Heart right ventricle (tissue), 16 donors: ENCODE results near the gene WWOX. TPM values are rescaled to one million over a fixed set of nuclear protein-coding genes. Genes with fewer than 3 reads are reported as not detected.

Source experiments
- ATAC-seq, 8 donors: fragments of 200-7000 bp; cut with Tn5 transposase; one replicate each; pipeline ENCODE4 v1.9.1; 2020; ENCODE audit warnings: mild to moderate bottlenecking in 8 of 8, moderate library complexity in 8 of 8, moderate number of reproducible peaks in 1 of 8
- DNase-seq, 2 donors: peaks; one replicate each; pipeline ENCODE4 v3.0.0-alpha.2; 2020
- H3K27ac ChIP-seq, 10 donors: fragments of 200-600 bp; sonication (generic) in 2 of 10; one replicate each; pipeline versions ENCODE4 v1.5.0 to v1.8.0; 2020 to 2022; ENCODE audit warnings: mild to moderate bottlenecking in 3 of 10
- H3K27me3 ChIP-seq, 7 donors: fragments of 200-600 bp; one replicate each; pipeline ENCODE4 v1.8.0; 2021 to 2022; ENCODE audit warnings: mild to moderate bottlenecking in 2 of 7
- H3K36me3 ChIP-seq, 9 donors: fragments of 200-600 bp; sonication (generic) in 1 of 9; one replicate each; pipeline versions ENCODE4 v1.5.0 to v1.8.0; 2020 to 2022; ENCODE audit warnings: mild to moderate bottlenecking in 2 of 9
- H3K4me1 ChIP-seq, 9 donors: fragments of 200-600 bp; sonication (generic) in 1 of 9; one replicate each; pipeline versions ENCODE4 v1.5.0 to v1.8.0; 2020 to 2022; ENCODE audit warnings: mild to moderate bottlenecking in 4 of 9
- H3K4me3 ChIP-seq, 10 donors: fragments of 200-600 bp; sonication (generic) in 2 of 10; one replicate each; pipeline versions ENCODE4 v1.5.0 to v1.8.0; 2020 to 2022; ENCODE audit warnings: mild to moderate bottlenecking in 7 of 10, moderate library complexity in 2 of 10
- H3K9me3 ChIP-seq, 11 donors: fragments of 200-600 bp in 10 of 11; sonication (generic) in 2 of 11; one replicate each; pipeline versions ENCODE4 v1.5.0 to v1.8.0; 2013 to 2022; ENCODE audit warnings: mild to moderate bottlenecking in 2 of 11, control low read depth in 1 of 11, moderate library complexity in 1 of 11
- WGBS, 2 donors: extraction: QIAGEN DNeasy Blood & Tissue Kit; methylation state at CpG; one replicate each; pipeline ENCODE4 v1.1.7; 2013; ENCODE audit warnings: inconsistent platforms in 1 of 2; 5-methylcytosine and 5-hydroxymethylcytosine counted together
- intact Hi-C, 10 donors: fragments of 100-400 bp; cut with DNase I; formaldehyde crosslinking; loops; one replicate each; pipeline versions ENCODE4 v1.11.1 to v1.14.2; 2022
- polyA plus RNA-seq, 2 donors: library from polyadenylated mRNA; stranded (reverse); fragments of 200-250 nt; gene quantifications; one replicate each; pipeline ENCODE4 v1.2.3, GENCODE V29; 2013
- total RNA-seq, 10 donors: library from RNA; stranded (reverse); fragmentation: NEBNext Ultra II Directional in 3 of 10; extraction: Animal tissue kit (Norgen Biotek cat#: 25700) in 3 of 10; gene quantifications; one replicate each; pipeline versions ENCODE4 v1.2.1 to v1.2.4, GENCODE V29; 2021 to 2023
- TF ChIP-seq, protein P1 (sequence below), 9 donors: fragments of 200-600 bp; sonication (generic) in 2 of 9; IDR thresholded peaks; one replicate each; pipeline versions ENCODE4 v1.5.0 to v1.8.0; 2021 to 2022; ENCODE audit warnings: antibody characterized with exemption in 9 of 9, mild to moderate bottlenecking in 5 of 9, moderate library complexity in 1 of 9
- donor health status: Arrhythmogenic right ventricular cardiomyopathy.
- donor health status: ischemic (EF 13 %, LVEDD 7.1; RV severe dilation, severe dysfunction).
- donor health status: healthy with polysubstance abuse.
- donor health status: DM: no; HTN: yes; CAD: no.
- donor health status: DM: no; HTN: no; CAD: no.
- donor health status: ischemic (EF 25% LVEDD 6.9; RV normal size, moderate dysfunction).
- donor health status: ischemic (EF 25% LVEDD 5.7; RV mildly dilated, moderate dysfunction).
- donor health status: healthy.
- donor health status: DM: yes; HTN: yes; CAD: no.
- donor health status: Ischemic cardiomyopathy.
- donor health status: ischemic (EF 35%, LVEDD 5.7; RV mildly dilated, moderate dysfunction).
- donor health status: nonischemic (EF 11% LVEDD 7.7; RV severe dilation, severe dysfunction).
- donor health status: DM: yes; HTN: yes; CAD: no.
- donor health status: PGD.
- donor health status: ischemic (EF 29% LVEDD 5.4; RV normal size, mild dysfunction).
- donor health status: nonischemic (EF 23%, LVEDD 6.1; RV moderate dilation, normal function).

WWOX gene
- total and polyA plus RNA-seq, 12 donors = 4.9 to 15.0 (median 9.9) TPM

DNA sequence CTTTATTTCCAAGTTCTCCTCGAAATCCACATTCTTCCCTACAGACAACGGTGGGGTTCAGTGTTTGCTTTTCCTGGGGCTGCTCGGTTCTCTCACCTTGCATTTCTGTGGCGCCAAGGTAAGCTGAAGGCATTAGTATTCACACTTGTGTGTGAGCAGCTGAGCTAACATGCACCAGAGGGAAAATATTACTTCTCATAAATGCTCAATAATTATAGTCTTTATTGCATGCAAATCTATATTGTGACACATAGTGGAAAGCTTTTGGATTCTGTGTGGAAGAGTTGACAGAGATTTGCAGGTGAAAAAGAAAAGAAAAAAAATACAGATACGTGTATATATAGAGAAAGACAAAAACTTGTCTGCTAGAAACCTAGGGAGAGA, 1089.3 kb downstream of the WWOX start:
- no peaks in the 10 kb centered on the region for H3K27me3 ChIP-seq
- peaks cover 0 to 11% (median 0%) of the 10 kb centered on the region in 11 donors for H3K9me3 ChIP-seq
- intact Hi-C loops = no loop called here
- H3K36me3 ChIP-seq = no peaks in the 10 kb centered on the region
- 78 to 81% methylated on average over 5 of the region's 5 CpGs for WGBS, 2 donors
- TF ChIP-seq, protein P1, sequence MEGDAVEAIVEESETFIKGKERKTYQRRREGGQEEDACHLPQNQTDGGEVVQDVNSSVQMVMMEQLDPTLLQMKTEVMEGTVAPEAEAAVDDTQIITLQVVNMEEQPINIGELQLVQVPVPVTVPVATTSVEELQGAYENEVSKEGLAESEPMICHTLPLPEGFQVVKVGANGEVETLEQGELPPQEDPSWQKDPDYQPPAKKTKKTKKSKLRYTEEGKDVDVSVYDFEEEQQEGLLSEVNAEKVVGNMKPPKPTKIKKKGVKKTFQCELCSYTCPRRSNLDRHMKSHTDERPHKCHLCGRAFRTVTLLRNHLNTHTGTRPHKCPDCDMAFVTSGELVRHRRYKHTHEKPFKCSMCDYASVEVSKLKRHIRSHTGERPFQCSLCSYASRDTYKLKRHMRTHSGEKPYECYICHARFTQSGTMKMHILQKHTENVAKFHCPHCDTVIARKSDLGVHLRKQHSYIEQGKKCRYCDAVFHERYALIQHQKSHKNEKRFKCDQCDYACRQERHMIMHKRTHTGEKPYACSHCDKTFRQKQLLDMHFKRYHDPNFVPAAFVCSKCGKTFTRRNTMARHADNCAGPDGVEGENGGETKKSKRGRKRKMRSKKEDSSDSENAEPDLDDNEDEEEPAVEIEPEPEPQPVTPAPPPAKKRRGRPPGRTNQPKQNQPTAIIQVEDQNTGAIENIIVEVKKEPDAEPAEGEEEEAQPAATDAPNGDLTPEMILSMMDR (IDR thresholded peaks at IDR 0.05) = no peak
- ATAC-seq (no peak), DNase-seq (no peak)
- no peak overlapping the region for H3K4me3 ChIP-seq
- peaks cover 0 to 14% (median 0%) of the 10 kb centered on the region in 9 donors for H3K4me1 ChIP-seq
- H3K27ac ChIP-seq = no peak overlapping the region

DNA sequence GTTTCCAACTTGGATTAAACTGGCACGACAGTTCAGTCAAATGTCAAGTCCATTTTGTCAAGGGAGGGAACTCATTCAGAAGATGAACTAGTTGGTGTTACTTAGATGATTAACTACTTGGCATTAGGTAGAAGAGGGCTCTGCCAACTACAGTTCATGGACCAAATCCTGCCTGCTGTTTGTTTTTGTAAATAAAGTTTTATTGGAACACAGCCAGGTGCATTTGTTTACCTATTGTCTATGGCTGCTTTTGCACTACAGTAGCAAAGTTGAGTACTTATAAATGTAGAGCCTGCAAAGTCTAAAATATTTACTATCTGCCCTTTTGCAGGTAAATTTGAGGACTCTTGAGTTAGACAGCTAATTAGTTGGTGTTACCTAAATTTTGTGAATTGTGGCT, 1091.1 kb downstream of the WWOX start:
- intact Hi-C loops = no loop called here
- peaks cover 0 to 12% (median 0%) of the 10 kb centered on the region in 9 donors for H3K4me1 ChIP-seq
- H3K4me3 ChIP-seq = no peak overlapping the region
- no peak for DNase-seq
- peaks cover 0 to 11% (median 0%) of the 10 kb centered on the region in 11 donors for H3K9me3 ChIP-seq
- no peak for ATAC-seq
- H3K27ac ChIP-seq = no peak overlapping the region
- no peaks in the 10 kb centered on the region for H3K27me3 ChIP-seq
- 94 to 100% methylated on average over 1 of the region's 1 CpG for WGBS, 2 donors
- TF ChIP-seq, protein P1 (IDR thresholded peaks at IDR 0.05) = no peak
- no peaks in the 10 kb centered on the region for H3K36me3 ChIP-seq

DNA sequence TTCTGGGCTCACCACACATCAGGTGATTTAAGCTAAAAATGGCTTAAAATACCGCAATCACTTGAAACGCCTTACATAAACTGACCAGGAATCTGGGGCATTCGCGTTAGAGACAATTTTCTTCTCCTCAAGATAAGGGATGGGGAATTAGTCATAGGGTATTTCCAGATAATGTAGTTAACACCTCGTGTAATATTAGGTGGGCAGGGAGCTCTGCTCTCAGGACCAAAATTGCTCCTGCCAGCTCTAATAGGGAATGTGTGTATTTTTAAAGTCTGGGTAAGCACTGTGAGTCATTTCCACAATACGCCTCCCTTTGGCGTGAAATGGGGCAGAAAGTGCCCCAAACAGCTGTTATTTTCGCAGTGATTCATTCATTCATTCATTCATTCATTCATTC, 1092.5 kb downstream of the WWOX start:
- Histone ChIP-seq H3K27me3 (no peaks in the 10 kb centered on the region), H3K27ac (no peak overlapping the region), H3K9me3 (peaks cover 0 to 11% (median 0%) of the 10 kb centered on the region in 11 donors), H3K4me1 (no peaks in the 10 kb centered on the region), H3K36me3 (no peaks in the 10 kb centered on the region), H3K4me3 (no peak overlapping the region)
- intact Hi-C loops = no loop called here
- ATAC-seq = no peak
- TF ChIP-seq, protein P1 (IDR thresholded peaks at IDR 0.05) = no peak
- DNase-seq = no peak
- 55 to 58% methylated on average over 8 of the region's 8 CpGs for WGBS, 2 donors

DNA sequence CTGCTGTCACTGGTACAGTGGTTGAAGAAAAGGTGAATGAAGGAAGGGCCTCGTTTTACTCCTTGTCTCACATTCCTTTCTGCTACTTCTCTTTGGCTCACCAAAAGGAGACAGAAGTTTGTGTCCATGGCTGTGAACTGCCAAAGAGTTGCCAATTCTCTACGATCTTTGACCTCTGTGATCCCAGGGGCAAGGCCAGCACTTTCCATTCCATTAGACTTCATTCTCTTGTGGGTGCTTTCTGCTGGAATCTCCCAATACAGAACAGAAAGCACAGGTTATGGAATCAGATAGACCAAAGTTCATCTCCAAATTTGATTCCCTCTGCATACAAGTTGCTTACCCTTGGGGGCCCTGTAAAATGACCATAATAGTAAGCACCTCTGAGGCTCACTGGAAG, 1093.5 kb downstream of the WWOX start:
- Histone ChIP-seq H3K4me3 (no peak overlapping the region), H3K4me1 (no peaks in the 10 kb centered on the region), H3K27me3 (no peaks in the 10 kb centered on the region), H3K9me3 (peaks cover 0 to 7% (median 0%) of the 10 kb centered on the region in 11 donors), H3K27ac (no peak overlapping the region), H3K36me3 (no peaks in the 10 kb centered on the region)
- TF ChIP-seq, protein P1 (IDR thresholded peaks at IDR 0.05) = no peak
- DNase-seq (no peak), ATAC-seq (no peak)
- intact Hi-C loops = no loop called here
- WGBS, 2 donors = 37 to 47% methylated on average over 2 of the region's 2 CpGs
